ENCODE measurements around the gene PPP3R1. TPM values are rescaled to one million over a fixed set of nuclear protein-coding genes. Genes with fewer than 3 reads are reported as not detected.

Gene PPP3R1
- total RNA-seq, 4 donors from 2014 or later, result 34.0 to 44.9 (median 39.9) TPM

DNA sequence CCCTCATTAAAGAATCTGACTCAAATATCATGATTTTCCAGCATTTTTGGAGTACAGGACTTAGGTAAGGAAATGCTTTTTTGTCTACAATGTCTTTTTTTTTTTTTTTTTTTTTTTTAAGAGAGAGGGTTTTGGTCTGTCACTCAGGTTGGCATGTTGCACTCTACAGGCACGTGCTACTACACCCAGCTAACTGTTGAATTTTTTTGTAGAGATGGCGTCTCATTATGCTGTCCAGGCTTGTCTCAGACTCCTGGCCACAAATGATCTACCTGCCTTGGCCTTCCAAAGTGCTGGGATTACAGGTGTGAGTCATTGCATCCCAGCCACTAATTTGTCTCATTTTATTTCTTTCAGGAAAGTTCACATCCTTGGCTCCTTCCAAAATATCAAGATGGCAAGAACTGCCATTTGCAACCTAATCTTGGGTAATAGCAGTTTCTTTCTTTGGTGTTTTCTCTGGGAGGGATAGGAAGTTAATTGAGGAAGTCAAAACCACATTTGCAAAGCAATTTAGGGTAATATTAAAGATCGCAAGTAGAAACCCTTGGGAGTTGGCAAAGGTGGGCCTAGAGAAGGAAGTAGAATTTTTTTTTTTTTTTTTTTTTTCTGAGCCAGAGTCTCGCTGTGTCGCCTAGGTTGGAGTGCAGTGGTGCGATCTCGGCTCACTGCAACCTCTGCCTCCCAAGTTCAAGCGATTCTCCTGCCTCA, 79.2 kb downstream of the PPP3R1 start:
- TF ChIP-seq, protein P1, sequence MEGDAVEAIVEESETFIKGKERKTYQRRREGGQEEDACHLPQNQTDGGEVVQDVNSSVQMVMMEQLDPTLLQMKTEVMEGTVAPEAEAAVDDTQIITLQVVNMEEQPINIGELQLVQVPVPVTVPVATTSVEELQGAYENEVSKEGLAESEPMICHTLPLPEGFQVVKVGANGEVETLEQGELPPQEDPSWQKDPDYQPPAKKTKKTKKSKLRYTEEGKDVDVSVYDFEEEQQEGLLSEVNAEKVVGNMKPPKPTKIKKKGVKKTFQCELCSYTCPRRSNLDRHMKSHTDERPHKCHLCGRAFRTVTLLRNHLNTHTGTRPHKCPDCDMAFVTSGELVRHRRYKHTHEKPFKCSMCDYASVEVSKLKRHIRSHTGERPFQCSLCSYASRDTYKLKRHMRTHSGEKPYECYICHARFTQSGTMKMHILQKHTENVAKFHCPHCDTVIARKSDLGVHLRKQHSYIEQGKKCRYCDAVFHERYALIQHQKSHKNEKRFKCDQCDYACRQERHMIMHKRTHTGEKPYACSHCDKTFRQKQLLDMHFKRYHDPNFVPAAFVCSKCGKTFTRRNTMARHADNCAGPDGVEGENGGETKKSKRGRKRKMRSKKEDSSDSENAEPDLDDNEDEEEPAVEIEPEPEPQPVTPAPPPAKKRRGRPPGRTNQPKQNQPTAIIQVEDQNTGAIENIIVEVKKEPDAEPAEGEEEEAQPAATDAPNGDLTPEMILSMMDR (IDR thresholded peaks at IDR 0.05), result no peak
- DNase-seq (ENCODE audit: low spot score) (no peak), ATAC-seq (ENCODE audit: low FRiP score) (no peak)

DNA sequence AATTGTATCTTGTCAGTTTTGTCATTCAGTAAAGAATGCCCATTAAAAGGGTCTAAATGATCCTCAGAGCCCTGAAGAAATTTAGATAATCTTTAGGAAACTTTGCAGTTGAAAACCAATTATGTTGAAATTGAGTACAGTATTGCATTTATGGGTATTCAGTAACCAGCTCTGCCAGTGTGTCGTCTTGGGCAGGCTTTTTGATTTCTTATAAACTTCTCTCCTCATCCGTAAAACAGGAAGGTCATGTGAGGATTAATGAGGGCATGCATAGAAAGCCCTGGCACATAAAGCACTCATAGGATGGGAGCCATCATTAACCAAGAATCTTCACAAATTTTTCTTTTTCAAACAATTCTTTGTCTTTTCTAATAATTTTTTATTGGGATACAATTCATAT, 79.8 kb downstream of the PPP3R1 start:
- no peak for ATAC-seq (ENCODE audit: low FRiP score)
- TF ChIP-seq, protein P1 (IDR thresholded peaks at IDR 0.05), result no peak
- DNase-seq (ENCODE audit: low spot score), result no peak

DNA sequence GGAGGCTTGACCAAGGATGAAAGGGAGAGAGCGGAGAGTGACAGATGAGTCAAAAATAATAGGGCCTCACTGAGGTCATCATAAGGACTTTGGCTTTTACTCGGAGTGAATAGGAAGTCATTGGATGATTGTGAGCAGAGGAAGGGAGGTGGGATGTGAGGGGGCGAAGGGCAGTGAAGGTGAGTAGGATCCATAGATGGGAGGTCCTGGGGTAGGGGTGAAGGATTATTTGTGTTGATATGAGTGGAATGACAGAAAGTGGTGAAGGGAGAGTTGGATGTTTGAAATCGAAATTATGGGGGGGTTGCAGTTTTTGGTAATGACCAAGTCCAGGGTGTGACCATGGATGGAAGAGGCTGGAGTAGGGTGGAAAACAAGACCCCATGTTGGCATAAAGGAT, 80.6 kb downstream of the PPP3R1 start:
- no peak for ATAC-seq (ENCODE audit: low FRiP score)

DNA sequence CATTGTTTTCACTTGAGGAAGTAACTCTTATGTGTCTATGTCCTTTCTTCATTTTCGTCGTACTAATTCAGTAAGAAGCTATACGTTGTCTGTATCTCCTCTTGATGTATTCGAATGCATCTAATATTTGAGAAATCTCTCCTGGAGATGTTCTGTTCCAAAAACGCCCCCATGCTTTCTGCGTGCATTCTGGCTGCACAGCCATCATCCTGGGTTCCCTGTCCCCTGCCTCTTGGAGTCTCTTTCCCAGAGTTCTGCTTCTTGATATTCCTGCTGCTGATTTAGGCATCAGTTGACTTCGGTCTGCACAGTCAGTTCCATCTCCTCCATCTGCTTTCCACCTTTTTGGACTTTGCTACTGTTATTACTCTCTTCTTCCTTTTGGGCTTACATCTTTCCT, 81.2 kb downstream of the PPP3R1 start:
- DNase-seq (ENCODE audit: low spot score) (no peak), ATAC-seq (ENCODE audit: low FRiP score) (no peak)
- TF ChIP-seq, protein P1 (IDR thresholded peaks at IDR 0.05), result no peak

More for the DNA sequence above, 80.6 kb downstream of the PPP3R1 start:
- TF ChIP-seq, protein P1 (IDR thresholded peaks at IDR 0.05), result no peak
- no peak for DNase-seq (ENCODE audit: low spot score)

DNA sequence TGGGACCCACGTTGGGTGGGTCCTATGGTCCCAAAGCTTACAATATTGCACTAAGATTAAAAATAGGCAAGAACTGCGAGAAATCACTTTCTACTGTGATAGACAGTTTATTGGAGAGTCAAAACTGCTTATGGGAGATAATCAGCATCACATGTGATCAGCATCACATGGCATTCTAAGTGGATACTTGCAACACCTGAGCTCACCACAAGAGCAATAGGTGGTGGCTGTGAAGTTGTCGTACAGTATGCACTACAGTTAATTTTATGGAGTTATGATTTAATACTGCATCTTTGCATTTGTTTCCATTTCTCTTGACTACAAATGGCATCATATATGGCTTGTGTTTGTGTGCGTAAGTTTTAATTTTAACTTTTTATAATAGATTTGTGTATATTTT, 83.0 kb downstream of the PPP3R1 start:
- TF ChIP-seq, protein P1 (IDR thresholded peaks at IDR 0.05), result no peak
- ATAC-seq (ENCODE audit: low FRiP score), result no peak
- DNase-seq (ENCODE audit: low spot score), result no peak

DNA sequence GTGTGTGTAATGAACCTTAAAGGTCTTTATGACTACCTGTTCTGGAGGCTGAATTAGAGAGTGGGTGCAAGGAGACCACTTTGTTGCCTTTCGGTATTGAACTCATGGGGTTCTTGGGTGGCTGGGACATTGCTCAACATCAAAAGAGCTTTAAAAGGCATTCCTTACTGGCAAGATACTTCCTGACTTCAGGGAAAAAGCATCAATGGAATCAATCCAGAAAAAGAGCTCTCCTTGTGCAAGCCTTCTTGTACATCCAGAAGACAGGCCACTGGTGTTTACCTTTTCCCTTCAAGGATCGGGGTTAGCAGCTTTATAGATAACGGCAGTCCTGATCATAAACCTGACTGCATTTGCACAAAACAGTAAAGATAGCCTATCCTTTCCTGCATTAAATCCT, 85.1 kb downstream of the PPP3R1 start:
- TF ChIP-seq, protein P1 (IDR thresholded peaks at IDR 0.05), result no peak
- DNase-seq (ENCODE audit: low spot score) (no peak), ATAC-seq (ENCODE audit: low FRiP score) (no peak)

DNA sequence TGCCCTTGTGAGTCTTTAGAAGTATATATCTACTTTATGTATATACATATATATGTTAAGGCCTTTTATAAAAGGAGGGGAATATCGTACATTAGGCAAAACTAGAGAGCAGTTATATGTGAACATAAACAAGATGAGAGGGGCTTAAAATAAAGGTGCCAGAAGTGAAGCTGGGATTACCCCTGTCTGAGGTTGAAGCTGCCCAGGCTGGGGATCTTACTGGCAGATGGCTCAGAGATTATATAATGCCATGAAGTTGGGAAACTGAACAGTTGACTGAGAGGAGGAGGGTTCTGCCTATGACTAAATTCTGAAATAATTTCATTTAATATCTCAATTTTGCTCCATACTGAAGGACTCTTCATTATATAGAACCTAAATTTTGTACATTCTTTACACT, 88.7 kb downstream of the PPP3R1 start:
- TF ChIP-seq, protein P1 (IDR thresholded peaks at IDR 0.05), result no peak
- no peak for ATAC-seq (ENCODE audit: low FRiP score)
- no peak for DNase-seq (ENCODE audit: low spot score)
